ENCODE measurements around the gene UBE4A. TPM values are rescaled to one million over a fixed set of nuclear protein-coding genes. Genes with fewer than 3 reads are reported as not detected.

Gene UBE4A
- total and polyA plus RNA-seq, 10 of the 15 experiments (the other 5 are each of a cell fraction or from before 2014, with no cell fraction given): 6.2 to 39.6 (median 30.3) TPM

- TF ChIP-seq NKRF (conservative IDR thresholded peaks at IDR 0.05) (no peak; the same call in 1 of the 2 replicates), SKIL (IDR thresholded peaks at IDR 0.05; ENCODE audit: low read depth, poor library complexity, severe bottlenecking) (peak; percentile 43), TBL1XR1 (IDR thresholded peaks at IDR 0.05; ENCODE audit: low read depth, low read length) (peak; percentile 53; the same call in 1 of the 2 replicates), ZNF207 (IDR thresholded peaks at IDR 0.05; ENCODE audit: borderline replicate concordance) (peak; percentile 72; the same call in 1 of the 2 replicates), ELK1 (IDR thresholded peaks at IDR 0.05; ENCODE audit: low read depth, low read length) (peak; percentile 98), REST (IDR thresholded peaks at IDR 0.05; ENCODE audit: low read depth, low read length) (no peak), ATF7 (IDR thresholded peaks at IDR 0.05; ENCODE audit: low read depth) (peak; percentile 99), ASH2L (IDR thresholded peaks at IDR 0.05; ENCODE audit: borderline replicate concordance, low read depth) (no peak), FOXK2 (IDR thresholded peaks at IDR 0.05) (no peak), E2F4 (IDR thresholded peaks at IDR 0.05; ENCODE audit: low read depth, low read length) (no peak), TCF3 (IDR thresholded peaks at IDR 0.05; ENCODE audit: borderline replicate concordance, insufficient read depth, low read depth, low read length) (0 out of 2 replicates have a peak, but pooled peaks have one; percentile 34), MXI1 (IDR thresholded peaks at IDR 0.05; ENCODE audit: low read depth, low read length) (peak; percentile 89), ATF2 (IDR thresholded peaks at IDR 0.05; ENCODE audit: low read length) (no peak), BCL11A (IDR thresholded peaks at IDR 0.05; ENCODE audit: low read depth, low read length) (no peak), RAD51 (IDR thresholded peaks at IDR 0.05) (no peak), CHD2 (IDR thresholded peaks at IDR 0.05; ENCODE audit: borderline replicate concordance, low read depth, low read length) (0 out of 2 replicates have a peak, but pooled peaks have one; percentile 74), RBBP5 (conservative IDR thresholded peaks at IDR 0.05) (no peak), CREB1 (IDR thresholded peaks at IDR 0.05; ENCODE audit: low read depth) (peak; percentile 99)
Observed at GRCh38 chr11:118359295-118359958, at the start of gene UBE4A (continued).
